HG03354 (cell line): ENCODE results near the gene ATP11C.
"Not testable (repeated sequence)": the region's sequence is repeated elsewhere in the genome, so short reads cannot be mapped to it uniquely, and the experiment has no call there.

ENCODE experiments used
- ATAC-seq: cut with Tn5 transposase; IDR thresholded peaks from one replicate; pipeline ENCODE4 v1.9.1; 2021; ENCODE audit warnings: mild to moderate bottlenecking; ENCODE audit not compliant: unreplicated experiment, poor library complexity, severe bottlenecking

Gene ATP11C

DNA sequence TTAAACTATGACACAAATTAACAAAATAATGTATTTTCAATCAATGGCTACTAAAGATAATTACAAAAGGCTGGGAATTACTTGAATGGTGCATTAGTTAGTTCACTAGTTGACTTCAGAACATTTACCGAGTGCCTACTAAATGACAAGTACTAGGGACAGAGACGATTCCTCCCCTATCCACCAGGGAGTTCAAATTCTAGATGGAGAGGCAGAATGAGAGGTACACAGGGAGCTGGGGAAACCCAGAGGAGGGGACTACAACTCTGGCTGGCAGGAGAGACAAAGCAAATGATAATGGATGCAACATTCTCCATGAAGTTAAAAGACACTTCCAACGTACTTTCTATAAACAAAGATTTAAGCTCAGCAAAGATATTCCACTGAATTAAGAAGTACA is 181.8 kb downstream of the ATP11C start:
- ATAC-seq, result no peak

DNA sequence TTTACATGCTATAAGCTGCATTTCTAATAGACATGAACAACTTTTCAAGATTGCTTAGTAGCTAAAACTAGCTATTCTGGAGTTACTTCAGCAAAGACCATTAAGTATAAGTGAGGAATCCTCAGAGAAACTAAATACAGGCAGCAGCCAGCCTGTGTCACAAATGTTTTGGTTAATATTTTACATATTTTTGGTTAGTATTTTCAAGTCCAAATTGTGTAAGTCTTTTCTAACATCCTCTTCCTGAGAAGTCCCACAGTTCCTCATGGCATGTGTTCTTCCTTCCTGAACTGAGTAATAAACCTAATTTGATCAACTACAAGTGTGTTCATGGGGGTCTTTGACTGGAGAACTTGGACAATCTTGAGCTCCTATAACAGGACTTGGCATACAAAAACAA is 182.5 kb downstream of the ATP11C start:
- no peak for ATAC-seq

DNA sequence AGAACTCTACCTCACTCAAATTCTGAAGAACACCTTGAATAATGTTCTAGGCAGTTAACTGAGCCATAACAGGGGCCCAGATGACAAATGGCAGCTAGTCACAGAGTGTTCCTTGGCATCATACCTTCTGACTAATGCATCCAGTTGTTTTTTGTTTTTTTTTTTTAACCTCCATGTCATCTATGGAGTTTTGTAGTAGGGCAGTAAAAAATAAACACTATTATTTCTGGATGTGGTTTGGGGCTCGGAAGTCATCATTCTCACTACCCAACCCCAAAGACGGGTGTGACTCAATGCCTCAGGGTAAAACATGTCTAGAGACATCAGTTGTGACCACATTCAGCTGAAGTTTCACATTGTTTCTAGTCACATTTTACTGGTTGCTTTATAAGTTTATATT is 193.7 kb downstream of the ATP11C start:
- peak; percentile 78 for ATAC-seq

DNA sequence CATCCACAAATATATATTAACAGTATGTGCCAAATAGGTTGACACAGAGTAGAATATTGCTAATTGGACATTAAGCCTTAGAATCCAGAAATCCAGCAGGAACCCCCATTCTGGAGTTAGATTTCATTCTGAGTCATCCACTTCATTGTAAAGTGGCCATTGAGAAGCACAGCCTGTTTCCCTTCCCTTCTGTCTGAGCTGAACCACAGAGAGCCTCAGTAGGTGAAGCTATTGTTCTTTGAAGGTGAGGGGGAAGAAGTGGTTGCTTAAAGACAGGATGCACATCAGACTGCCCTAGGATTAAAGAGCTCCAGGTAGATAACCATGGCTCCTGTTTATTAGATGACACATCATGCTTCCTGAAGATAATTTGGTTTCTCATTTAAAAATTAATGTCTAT is 194.3 kb downstream of the ATP11C start:
- no peak for ATAC-seq

DNA sequence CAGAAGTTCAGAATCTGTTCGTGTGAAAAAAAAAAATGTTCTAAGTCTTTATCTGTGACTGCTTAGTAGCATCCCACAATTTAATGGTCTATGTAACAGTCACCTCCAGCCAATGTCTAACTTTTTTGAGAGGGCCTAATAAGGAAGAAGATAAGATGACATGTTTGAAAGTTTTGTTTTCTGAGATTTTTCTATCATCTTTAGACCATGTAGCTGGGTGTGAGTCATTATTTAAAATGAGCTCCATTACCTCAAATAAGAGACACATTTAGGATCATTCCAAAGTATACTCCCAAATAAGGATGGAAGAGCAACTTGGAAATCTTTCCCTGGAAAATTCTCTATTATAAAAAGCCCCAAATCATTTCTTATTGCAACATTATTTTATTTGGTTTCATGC is 196.7 kb downstream of the ATP11C start:
- ATAC-seq, result no peak

DNA sequence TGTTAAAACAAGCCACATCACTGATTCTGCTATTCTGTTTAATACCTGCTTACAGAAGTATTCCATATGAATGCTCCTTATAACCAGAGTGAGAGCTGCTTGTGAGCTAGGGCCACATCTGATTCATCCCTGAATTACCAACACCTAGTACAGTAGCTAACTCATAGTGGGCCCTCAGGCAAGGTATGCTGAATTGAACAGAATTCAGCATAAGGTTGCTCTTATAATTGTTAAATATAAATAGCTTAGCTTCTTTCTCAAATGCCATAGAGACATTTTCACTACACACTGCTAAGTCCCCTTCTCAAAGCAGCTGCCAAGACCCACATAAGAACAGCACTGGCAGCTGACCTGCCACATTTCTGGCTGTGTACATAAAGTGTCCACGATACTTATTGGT is 197.9 kb downstream of the ATP11C start:
- ATAC-seq, result no peak

DNA sequence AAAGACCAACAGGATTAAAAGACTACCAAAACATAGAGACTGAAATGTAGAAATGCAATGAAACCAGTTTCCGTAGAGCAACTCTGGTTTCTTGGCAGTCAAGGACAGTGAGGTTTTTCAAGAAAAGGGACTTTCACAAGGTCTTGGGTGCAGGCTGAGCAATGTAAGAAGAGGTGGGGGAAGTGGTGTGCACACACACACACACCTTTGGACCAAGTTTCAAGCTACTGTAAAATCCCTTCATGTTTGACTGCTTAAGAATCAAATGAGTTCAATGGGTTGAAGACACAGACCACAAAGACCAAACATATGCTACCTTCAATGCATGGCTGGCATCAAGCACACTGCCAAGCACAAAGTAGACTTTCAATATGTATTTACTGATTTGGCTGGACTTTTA is 207.1 kb downstream of the ATP11C start:
- ATAC-seq, result peak; percentile 88

DNA sequence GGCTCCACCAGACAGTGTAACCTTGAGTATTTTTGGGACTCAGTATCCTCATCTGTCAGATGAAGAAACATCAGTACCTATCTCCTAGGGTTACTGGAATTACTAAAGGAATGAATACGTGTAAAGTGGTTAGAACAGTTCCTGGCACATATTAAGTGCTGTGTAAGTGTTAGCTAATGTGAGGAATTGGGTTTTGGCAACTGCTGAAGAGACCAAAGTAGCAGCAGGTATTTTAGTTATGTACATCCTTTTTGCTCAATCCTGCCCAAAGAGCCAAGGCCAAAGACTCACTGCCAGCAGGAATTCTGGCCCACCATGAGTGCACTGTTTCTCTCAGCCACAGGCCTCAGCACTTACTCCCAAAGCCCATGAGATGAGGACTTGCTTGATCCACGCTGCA is 208.2 kb downstream of the ATP11C start:
- ATAC-seq, result no peak

DNA sequence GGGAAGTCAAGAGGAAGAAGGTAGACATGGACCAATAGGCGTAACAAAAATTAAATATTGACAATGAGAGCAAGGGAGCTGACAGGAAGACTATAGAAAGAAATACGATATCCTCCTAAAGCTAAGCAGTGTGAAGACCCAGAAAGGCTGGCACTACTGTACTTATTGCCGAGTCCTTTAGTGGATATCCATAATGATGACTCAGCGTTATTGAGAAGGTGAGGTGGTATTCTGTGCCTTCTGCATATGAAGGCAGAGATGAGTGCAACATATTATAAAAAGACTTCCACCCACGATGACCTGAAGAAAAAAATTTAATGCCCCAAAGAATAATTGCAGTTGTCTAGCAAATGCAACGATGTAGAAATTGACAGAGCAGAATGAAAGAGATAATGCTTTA is 211.9 kb downstream of the ATP11C start:
- no peak for ATAC-seq

DNA sequence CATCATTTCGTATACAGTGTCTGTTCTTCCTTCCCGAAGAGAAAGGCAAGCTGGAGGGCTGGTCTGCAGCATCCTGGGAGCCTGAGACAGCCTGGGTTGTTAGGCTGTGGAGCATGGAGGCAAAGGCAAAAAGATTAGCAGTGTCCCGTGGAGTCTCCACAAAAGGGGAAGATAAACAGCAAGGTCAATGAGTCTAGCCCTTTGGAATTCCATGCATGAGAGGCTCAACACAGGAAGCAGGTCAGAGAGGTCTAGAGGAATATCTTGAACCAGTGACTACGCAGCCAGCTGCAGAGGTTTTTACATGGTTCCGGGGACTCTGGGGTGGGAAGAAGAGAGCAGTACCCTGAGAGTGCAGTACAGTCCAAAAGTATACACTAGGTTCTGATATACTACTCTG is 212.7 kb downstream of the ATP11C start:
- no peak for ATAC-seq

DNA sequence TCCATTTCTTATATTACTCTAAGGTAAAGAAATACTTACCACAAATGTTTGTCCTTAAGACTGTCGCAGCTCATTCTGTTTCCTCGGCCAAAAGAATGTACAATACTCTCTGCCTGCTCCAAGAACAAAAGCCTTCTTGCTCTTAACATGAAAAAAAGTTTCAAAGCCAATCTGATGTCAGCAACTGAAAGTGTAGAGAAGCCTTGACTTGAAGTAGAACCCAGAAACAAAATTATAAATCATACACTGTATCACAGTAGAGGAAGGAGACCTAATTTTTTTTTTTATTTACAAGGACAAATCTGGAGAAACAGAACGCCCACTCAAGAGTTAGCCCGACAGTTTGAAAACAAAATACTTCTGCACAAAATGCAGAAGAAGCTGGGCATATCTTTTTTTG is 224.8 kb downstream of the ATP11C start, which contains the start of gene MCF2:
MCF2 (minus strand) TSS at position 101 of the 400 bp plus-strand sequence. CDS start 56,423 bp downstream, outside the sequence.
- ATAC-seq, result no peak

DNA sequence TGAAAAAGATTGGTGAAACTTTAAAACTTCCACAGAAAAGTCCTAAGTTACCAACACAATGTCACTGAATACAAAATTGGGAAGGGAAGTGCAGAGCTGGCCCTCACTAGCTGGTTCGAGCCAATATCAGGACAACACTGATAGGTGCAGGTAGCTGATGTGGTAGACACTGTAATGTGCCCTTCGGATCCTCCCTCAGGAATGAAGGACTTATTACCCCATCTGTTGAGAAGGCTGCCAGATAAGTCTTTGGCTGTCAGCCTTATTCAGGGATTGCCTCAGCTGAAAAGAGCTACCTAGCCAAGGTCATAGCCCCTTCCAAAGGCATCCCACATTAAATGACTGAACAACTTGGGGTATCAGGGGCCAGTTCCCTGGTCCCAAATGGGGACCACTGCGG is 230.2 kb downstream of the ATP11C start:
- no peak for ATAC-seq

DNA sequence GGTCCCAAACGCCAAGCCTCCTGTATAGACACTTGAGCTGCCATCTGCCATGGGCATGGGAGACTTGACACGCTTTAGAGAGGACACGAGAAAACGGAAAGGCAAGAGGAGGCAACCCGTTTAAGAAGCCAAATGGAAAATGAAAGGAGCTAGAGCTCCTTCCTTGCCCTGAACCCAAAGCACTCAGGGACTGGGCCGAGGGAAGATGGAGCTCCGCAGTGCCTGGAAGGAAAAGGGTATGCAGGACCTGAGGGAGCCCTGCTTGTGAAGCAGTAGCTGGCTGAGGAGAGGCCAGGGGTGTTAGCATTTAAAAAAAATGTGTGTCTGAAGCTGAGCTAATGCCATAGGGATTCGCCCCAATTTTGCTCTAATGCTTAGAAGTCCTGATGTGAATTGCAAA is 239.9 kb downstream of the ATP11C start:
- ATAC-seq, result no peak

DNA sequence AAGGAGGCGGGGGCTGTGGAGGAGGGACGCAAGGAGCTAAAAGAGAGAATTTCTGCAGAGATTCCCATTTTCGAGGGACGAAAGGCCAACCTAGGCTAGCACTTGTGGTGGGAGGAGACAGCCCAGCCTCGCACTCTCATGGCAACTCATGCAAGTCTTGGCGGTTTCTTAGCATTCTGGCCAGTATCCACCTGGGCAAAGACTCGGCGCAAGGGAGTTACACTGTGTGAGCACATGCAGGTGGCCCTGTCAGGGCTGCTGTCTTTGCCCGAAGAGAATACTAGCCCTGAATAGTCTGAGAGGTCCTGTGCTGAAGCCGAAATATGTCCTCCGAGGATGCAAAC is 240.4 kb downstream of the ATP11C start:
- ATAC-seq, result no peak

DNA sequence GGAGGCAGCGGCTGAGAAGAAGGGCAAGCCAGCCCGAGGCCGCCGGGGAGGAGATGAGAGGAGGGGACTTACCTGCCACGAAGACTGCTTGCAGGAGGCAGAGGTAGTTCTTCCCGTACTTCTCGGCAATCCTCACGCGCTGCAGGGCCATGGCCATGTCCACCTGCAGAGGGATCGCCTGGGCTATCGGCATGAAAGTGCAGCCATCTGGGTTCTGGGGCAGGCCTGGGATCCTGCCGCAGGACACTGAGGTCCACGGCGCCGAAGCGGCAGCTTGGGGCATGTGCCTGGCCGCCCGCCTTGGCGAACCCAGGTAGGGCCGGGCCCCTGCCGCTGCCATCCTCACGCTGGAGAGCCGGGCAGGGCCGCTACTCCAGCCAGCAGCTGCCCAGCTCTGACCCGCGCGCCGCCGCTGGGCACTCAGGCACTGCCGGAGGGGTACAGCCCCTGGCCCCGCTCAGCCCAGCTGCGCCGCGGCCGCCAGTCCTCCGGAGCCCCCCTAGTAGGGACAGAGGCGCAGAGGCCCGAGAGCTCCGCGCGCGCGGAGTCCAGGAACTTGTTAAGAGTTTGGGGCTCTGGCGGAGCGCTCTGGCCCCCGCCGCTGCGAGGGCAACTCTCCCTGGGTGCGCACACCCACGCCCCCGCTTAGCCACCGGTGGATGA is 240.9 kb downstream of the ATP11C start:
- no peak for ATAC-seq

DNA sequence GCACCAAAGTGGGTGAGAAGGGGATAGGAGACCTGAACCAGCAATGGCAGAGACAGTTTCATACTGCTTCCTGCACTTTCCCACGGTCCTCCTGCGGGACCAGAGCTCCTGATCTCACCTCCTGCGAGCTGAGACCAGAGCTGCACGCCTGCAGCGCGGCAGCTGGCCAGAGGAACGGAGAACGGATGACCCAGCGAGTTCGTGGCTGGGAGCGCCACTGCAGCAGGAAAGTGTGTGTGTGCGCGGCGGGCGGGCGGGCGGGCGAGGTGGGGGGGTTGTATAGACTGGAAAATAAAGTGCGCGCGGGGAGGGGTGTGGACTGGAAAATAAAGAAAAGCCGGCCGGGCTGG is 241.4 kb downstream of the ATP11C start:
- ATAC-seq, result no peak

DNA sequence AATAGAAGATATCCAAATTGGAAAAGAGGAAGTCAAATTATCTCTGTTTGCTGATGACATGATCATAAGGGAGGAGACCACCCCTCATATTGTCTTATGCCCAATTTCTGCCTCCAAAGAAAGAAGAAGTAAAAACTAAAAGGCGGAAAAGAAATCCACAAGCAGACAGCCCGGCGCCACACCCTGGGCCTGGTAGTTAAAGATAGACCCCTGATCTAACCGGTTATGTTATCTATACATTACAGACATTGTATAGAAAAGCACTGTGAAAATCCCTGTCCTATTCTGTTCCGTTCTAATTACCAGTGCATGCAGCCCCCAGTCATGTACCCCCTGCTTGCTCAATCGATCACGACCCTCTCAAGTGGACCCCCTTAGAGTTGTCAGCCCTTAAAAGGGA is 247.7 kb downstream of the ATP11C start:
- ATAC-seq, result not testable (repeated sequence)

DNA sequence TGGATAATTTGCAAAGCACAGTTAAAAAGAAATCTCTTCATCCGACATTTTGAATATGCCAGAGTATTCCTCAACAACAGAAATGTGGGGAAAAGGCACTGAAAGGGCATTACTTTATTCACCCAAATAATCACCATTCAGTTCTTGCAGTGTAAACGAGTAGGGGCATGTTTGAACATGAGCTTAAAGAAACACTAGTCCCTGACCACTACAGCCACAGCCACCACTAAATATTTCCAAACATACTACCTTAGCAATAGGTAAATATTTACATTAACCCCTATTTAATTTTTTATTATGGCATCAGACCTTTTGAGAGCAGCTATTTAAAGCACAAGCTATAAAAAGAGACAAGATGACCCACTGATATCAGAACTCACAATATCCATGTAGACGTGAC is 252.5 kb downstream of the ATP11C start:
- no peak for ATAC-seq
